HCT116 (cell line): ENCODE measurements around the gene GNAO1. TPM values are rescaled to one million over a fixed set of nuclear protein-coding genes. Genes with fewer than 3 reads are reported as not detected.
A peak's percentile ranks its signal among the peaks of the same experiment; 100 is the strongest.

Experiments
- ATAC-seq: fragments of 200-7000 bp; cut with Tn5 transposase; 2 replicates; pipeline ENCODE4 v1.9.1; 2020; ENCODE audit warnings: mild to moderate bottlenecking, moderate library complexity
- BruUV-seq: library from RNA; stranded (reverse); fragments of 400-500 nt; replicated peaks from 2 replicates; lab custom pipeline; 2021; lab: Mats Ljungman, UMichigan
- CTCF ChIA-PET: fragments of 300-600 bp; sonication (Branson Sonifier 250); formaldehyde crosslinking; loops from one replicate; lab custom pipeline; 2021; ENCODE audit warnings: antibody characterized with exemption; lab: Charles Lee
- POLR2A ChIA-PET: fragments of 300-600, 350-600 bp; sonication (Branson Sonifier 250); formaldehyde crosslinking; loops from one replicate; lab custom pipeline; 2021; ENCODE audit warnings: antibody characterized with exemption; lab: Charles Lee
- RAD21 ChIA-PET, 2 experiments: fragments of 300-600 bp; sonication (Branson Sonifier 250); formaldehyde crosslinking; loops; one replicate each; lab custom pipeline; 2023; ENCODE audit warnings: low total read pairs in 2 of 2; ENCODE audit not compliant: uncharacterized antibody in 2 of 2, unreplicated experiment in 2 of 2, low non-redundant PET in 1 of 2; lab: Charles Lee
- DNase-seq: peaks from one replicate; pipeline ENCODE4 v3.0.0-alpha.2; 2010; ENCODE audit warnings: low read depth, low spot score
- H2AFZ ChIP-seq: fragments of 200-600 bp; shearing (Covaris generic), sonication (generic); 2 replicates; pipeline ENCODE4 v1.6.1; 2017; ENCODE audit warnings: low read depth, mixed run types, mixed read lengths, antibody characterized with exemption, low read length; ENCODE audit not compliant: poor library complexity, severe bottlenecking
- H3K27ac ChIP-seq: 2 replicates; pipeline ENCODE4 v1.5.1; 2012; ENCODE audit warnings: low read depth, low read length
- H3K27me3 ChIP-seq: fragments of 200-600 bp; sonication (generic); 2 replicates; pipeline ENCODE4 v1.6.1; 2016; ENCODE audit warnings: mixed run types, low read length, mixed read lengths; ENCODE audit not compliant: insufficient read depth
- H3K36me3 ChIP-seq, 2 experiments: fragments of 200-500 bp in 1 of 2; fragments of 200-600 bp in 1 of 2; sonication (Bioruptor generic) in 1 of 2; sonication (generic) in 1 of 2; 2 replicates each; pipeline versions ENCODE4 v1.5.1 to v1.6.1; 2014 to 2016; ENCODE audit warnings: low read length in 2 of 2, inconsistent platforms in 1 of 2, mixed read lengths in 1 of 2, mixed run types in 1 of 2; ENCODE audit not compliant: insufficient read depth in 2 of 2, control insufficient read depth in 1 of 2
- H3K4me1 ChIP-seq, 2 experiments: fragments of 200-600 bp in 1 of 2; sonication (generic) in 1 of 2; 2 replicates each; pipeline versions ENCODE4 v1.5.1 to v1.6.1; 2012 to 2017; ENCODE audit warnings: low read length in 2 of 2, inconsistent platforms in 1 of 2, mild to moderate bottlenecking in 1 of 2, mixed read lengths in 1 of 2, mixed run types in 1 of 2, moderate library complexity in 1 of 2; ENCODE audit not compliant: insufficient read depth in 2 of 2, control insufficient read depth in 1 of 2
- H3K4me2 ChIP-seq: fragments of 200-600 bp; sonication (generic); 2 replicates; pipeline ENCODE4 v1.6.1; 2017; ENCODE audit warnings: mixed run types, low read length, mixed read lengths
- H3K4me3 ChIP-seq, 2 experiments: fragments of 200-600 bp in 1 of 2; sonication (generic) in 1 of 2; replicated peaks in 1 of 2; 2 replicates each; pipeline ENCODE4 v1.5.1; 2011 to 2016; ENCODE audit warnings: low read length in 2 of 2, control low read depth in 1 of 2, low read depth in 1 of 2, mild to moderate bottlenecking in 1 of 2, mixed read lengths in 1 of 2, mixed run types in 1 of 2
- H3K79me2 ChIP-seq: fragments of 200-600 bp; sonication (generic); 2 replicates; pipeline ENCODE4 v1.6.1; 2017; ENCODE audit warnings: mild to moderate bottlenecking, mixed run types, low read length, moderate library complexity, mixed read lengths; ENCODE audit not compliant: insufficient read depth
- H3K9ac ChIP-seq: fragments of 200-600 bp; sonication (generic); 2 replicates; pipeline ENCODE4 v1.6.1; 2016; ENCODE audit warnings: low read length, mixed read lengths
- H3K9me2 ChIP-seq: fragments of 200-600 bp; sonication (generic), shearing (Covaris generic); 2 replicates; pipeline ENCODE4 v1.6.1; 2017; ENCODE audit warnings: mixed run types, mild to moderate bottlenecking, moderate library complexity; ENCODE audit not compliant: insufficient read depth
- H3K9me3 ChIP-seq, 2 experiments: fragments of 200-500 bp in 1 of 2; fragments of 200-600 bp in 1 of 2; sonication (Bioruptor generic) in 1 of 2; sonication (generic) in 1 of 2; 2 replicates each; pipeline ENCODE4 v1.6.1; 2014 to 2017; ENCODE audit warnings: low read length in 2 of 2, mixed read lengths in 2 of 2, inconsistent platforms in 1 of 2, low read depth in 1 of 2, mild to moderate bottlenecking in 1 of 2, mixed run types in 1 of 2, moderate library complexity in 1 of 2; ENCODE audit not compliant: control insufficient read depth in 1 of 2, insufficient read depth in 1 of 2
- H4K20me1 ChIP-seq: fragments of 200-600 bp; sonication (generic), shearing (Covaris generic); 2 replicates; pipeline ENCODE4 v1.6.1; 2017; ENCODE audit warnings: mixed run types, mild to moderate bottlenecking, moderate library complexity; ENCODE audit not compliant: insufficient read depth
- ATF3 ChIP-seq: IDR thresholded peaks from 2 replicates; pipeline ENCODE4 v1.6.1; 2012
- CBX3 ChIP-seq: IDR thresholded peaks from 2 replicates; pipeline ENCODE4 v1.6.1; 2012; ENCODE audit warnings: low read depth
- CEBPB ChIP-seq: IDR thresholded peaks from 2 replicates; pipeline ENCODE4 v1.6.1; 2012; ENCODE audit warnings: low read depth
- EGR1 ChIP-seq: IDR thresholded peaks from 2 replicates; pipeline ENCODE4 v1.6.1; 2012; ENCODE audit warnings: low read depth
- ELF1 ChIP-seq: IDR thresholded peaks from 2 replicates; pipeline ENCODE4 v1.6.1; 2012; ENCODE audit warnings: low read depth, borderline replicate concordance
- EZH2 ChIP-seq: fragments of 200-600 bp; sonication (generic); IDR thresholded peaks from 2 replicates; pipeline ENCODE4 v1.6.1; 2017; ENCODE audit warnings: antibody characterized with exemption, mixed run types
- EZH2phosphoT487 ChIP-seq: fragments of 200-600 bp; IDR thresholded peaks from 2 replicates; pipeline ENCODE4 v1.6.1; 2018; ENCODE audit warnings: antibody characterized with exemption, borderline replicate concordance
- JUND ChIP-seq: IDR thresholded peaks from 2 replicates; pipeline ENCODE4 v1.6.1; 2012
- POLR2A ChIP-seq: IDR thresholded peaks from 2 replicates; pipeline ENCODE4 v1.7.0; 2011; ENCODE audit warnings: borderline replicate concordance; ENCODE audit not compliant: insufficient read depth, insufficient read length; ENCODE audit errors: extremely low read depth
- POLR2AphosphoS5 ChIP-seq: IDR thresholded peaks from 2 replicates; pipeline ENCODE4 v1.6.1; 2011; ENCODE audit warnings: mild to moderate bottlenecking, low read depth, low read length, moderate library complexity
- RAD21 ChIP-seq: IDR thresholded peaks from 2 replicates; pipeline ENCODE4 v1.6.1; 2012; ENCODE audit warnings: low read depth, mild to moderate bottlenecking
- SIN3A ChIP-seq: IDR thresholded peaks from 2 replicates; pipeline ENCODE4 v1.6.1; 2012; ENCODE audit warnings: low read depth
- SP1 ChIP-seq: IDR thresholded peaks from 2 replicates; pipeline ENCODE4 v1.6.1; 2012; ENCODE audit warnings: low read depth
- TCF7L2 ChIP-seq: IDR thresholded peaks from 2 replicates; pipeline ENCODE4 v1.7.0; 2011; ENCODE audit warnings: borderline replicate concordance, inconsistent platforms; ENCODE audit not compliant: insufficient read depth, insufficient read length; ENCODE audit errors: extremely low read depth
- YY1 ChIP-seq: IDR thresholded peaks from 2 replicates; pipeline ENCODE4 v1.6.1; 2011; ENCODE audit warnings: low read length, low read depth, moderate library complexity, mild to moderate bottlenecking; ENCODE audit not compliant: insufficient replicate concordance; ENCODE audit errors: extremely low read depth
- ZNF274 ChIP-seq: fragments of 200-500 bp; sonication (Bioruptor generic); IDR thresholded peaks from 2 replicates; pipeline ENCODE4 v1.6.1; 2014; ENCODE audit warnings: mild to moderate bottlenecking, low read depth, low read length, inconsistent platforms
- intact Hi-C: fragments of 100-400 bp; cut with micrococcal nuclease; formaldehyde crosslinking; loops from 2 replicates; pipeline ENCODE4 v1.10.0; 2022
- total RNA-seq: library from RNA; stranded (reverse); gene quantifications from one replicate; pipeline ENCODE4 v1.2.1, GENCODE V29; 2021; ENCODE audit not compliant: unreplicated experiment

GNAO1 gene
- total RNA-seq, 1 experiment from 2014 or later: 0.12 TPM

DNA sequence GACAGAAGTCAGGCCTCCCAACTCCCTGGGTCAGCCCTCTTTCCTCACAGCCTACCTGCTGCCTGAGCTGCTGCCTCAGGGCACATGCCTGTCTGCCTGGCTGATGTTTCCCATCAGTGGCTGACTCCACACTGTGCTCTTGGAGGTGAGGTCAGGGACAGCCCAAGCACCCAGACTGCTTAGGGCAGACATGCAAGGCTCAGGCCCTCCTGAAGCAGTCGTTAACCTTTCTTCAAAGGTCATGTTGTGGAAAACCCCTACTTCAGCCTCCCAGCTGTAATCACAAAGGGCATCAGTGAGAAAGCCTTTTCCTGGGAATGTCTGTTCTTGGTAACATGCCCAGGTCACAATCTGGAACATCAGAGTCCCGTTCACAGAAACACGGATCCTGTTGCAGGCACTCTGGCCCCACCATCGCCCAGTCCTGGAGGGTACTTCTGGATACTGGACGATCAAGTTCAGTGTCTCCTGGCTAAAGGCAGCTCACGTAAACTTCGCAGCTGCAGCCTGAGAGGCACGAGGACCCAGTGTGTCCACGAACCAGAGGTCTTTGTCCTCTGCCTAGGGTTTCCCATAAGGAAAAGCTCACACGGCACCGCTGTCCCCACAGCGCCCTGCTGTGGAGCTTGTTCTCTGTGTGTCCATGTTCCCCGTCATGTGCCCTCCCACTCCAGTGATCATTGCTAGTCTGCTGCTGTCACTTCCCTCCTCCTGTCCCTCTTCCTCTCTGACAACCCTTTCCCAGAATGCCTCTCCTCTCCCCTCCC, 54.9 kb downstream of the GNAO1 start:
- Histone ChIP-seq H2AFZ (no peak overlapping the region), H3K9ac (no peak overlapping the region), H3K9me3 (no peaks in the 10 kb centered on the region), H3K4me3 (no peak overlapping the region), H3K27me3 (no peaks in the 10 kb centered on the region), H3K79me2 (no peaks in the 10 kb centered on the region), H3K4me1 (peaks cover 0 to 10% of the 10 kb centered on the region in 2 experiments; a peak in 1 of 4 replicates), H3K9me2 (no peaks in the 10 kb centered on the region), H3K4me2 (no peak overlapping the region), H4K20me1 (no peaks in the 10 kb centered on the region), H3K36me3 (no peaks in the 10 kb centered on the region), H3K27ac (no peak overlapping the region)
- ATAC-seq: peak; percentile 47; the same call in 1 of the 2 replicates
- ChIA-PET CTCF (no interaction called here), POLR2A (no interaction called here), RAD21 (interaction anchor here in 1 of 2 experiments (0.6 kb wide), 1 partner anchor 52 kb away, joined by 3 read pairs; no protein-coding TSS in a partner anchor)
- DNase-seq: no peak
- no peak for TF ChIP-seq POLR2AphosphoS5
- intact Hi-C loops: no loop called here
- no TSS peak for BruUV-seq

DNA sequence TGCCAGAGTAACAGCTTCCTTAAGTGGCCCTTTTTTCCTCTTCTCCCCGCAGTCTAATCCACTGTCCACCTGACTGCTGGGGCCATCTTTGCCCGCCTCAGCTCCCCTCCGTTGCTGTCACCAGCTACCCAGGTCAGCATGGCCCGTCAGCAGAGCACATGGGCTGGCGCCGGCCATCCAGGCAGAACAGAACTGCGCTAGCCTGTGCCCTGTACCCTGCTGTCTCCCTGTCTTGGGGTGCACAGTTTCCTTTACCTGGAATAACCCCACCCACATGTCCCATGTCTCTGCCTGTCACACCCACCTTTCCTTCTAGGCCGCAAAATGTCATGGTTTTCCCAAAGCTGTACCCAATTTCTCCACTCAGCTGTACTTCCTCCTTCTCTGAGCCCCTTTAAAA, 55.7 kb downstream of the GNAO1 start:
- H3K4me1 ChIP-seq: peaks cover 0 to 10% of the 10 kb centered on the region in 2 experiments; a peak in 1 of 4 replicates
- no TSS peak for BruUV-seq
- TF ChIP-seq ATF3 (no peak), CBX3 (no peak), YY1 (no peak), POLR2A (no peak), ELF1 (no peak), RAD21 (no peak), ZNF274 (no peak), EZH2phosphoT487 (no peak), SP1 (no peak), JUND (no peak), EGR1 (no peak), TCF7L2 (no peak), EZH2 (no peak), CEBPB (no peak), POLR2AphosphoS5 (no peak), SIN3A (no peak)
- no peaks in the 10 kb centered on the region for H3K36me3 ChIP-seq
- H3K27me3 ChIP-seq: no peaks in the 10 kb centered on the region
- no peak overlapping the region for H3K27ac ChIP-seq
- no peaks in the 10 kb centered on the region for H4K20me1 ChIP-seq
- ChIA-PET CTCF (no interaction called here), POLR2A (no interaction called here), RAD21 (no interaction called here)
- H3K9ac ChIP-seq: no peak overlapping the region
- no peak overlapping the region for H3K4me3 ChIP-seq
- intact Hi-C loops: no loop called here
- ATAC-seq (no peak), DNase-seq (no peak)
- H3K9me3 ChIP-seq: no peaks in the 10 kb centered on the region
- no peak overlapping the region for H3K4me2 ChIP-seq
- H3K9me2 ChIP-seq: no peaks in the 10 kb centered on the region
- no peak overlapping the region for H2AFZ ChIP-seq
- H3K79me2 ChIP-seq: no peaks in the 10 kb centered on the region
